ENCODE results near the gene PCDH9.

- TF ChIP-seq EZH2 (IDR thresholded peaks at IDR 0.05), result no peak
- TF ChIP-seq POLR2AphosphoS5 (IDR thresholded peaks at IDR 0.05; ENCODE audit: borderline replicate concordance, low read depth, low read length), result no peak
- no peak for TF ChIP-seq FOXP2 (optimal IDR thresholded peaks at IDR 0.05; ENCODE audit: control extremely low read depth, extremely low read length, insufficient read depth)
Observed at GRCh38 chr13:66948910-66949309, 281.2 kb downstream of the PCDH9 start.
